Stimulated activated CD8-positive, alpha-beta memory T cell treated with anti-CD3 and anti-CD28 coated beads, Interleukin-12 subunit alpha, Interleukin-12 subunit beta, amount 100 ng/mL, for 4 hours (primary cell): ENCODE data around the gene CCNJ.

Experiments
- DNase-seq: peaks from one replicate; pipeline ENCODE4 v3.0.0-alpha.2; 2020; ENCODE audit warnings: low read depth

Gene CCNJ

GRCh38 chr10:96056787-96057186 lies 13.4 kb downstream of the CCNJ start:
- no peak for DNase-seq

GRCh38 chr10:96061232-96061631 lies 17.8 kb downstream of the CCNJ start:
- DNase-seq: no peak

GRCh38 chr10:96072674-96073073 lies 29.3 kb downstream of the CCNJ start:
- no peak for DNase-seq

GRCh38 chr10:96073722-96074121 lies 30.3 kb downstream of the CCNJ start:
- DNase-seq: no peak

GRCh38 chr10:96074776-96075175 lies 31.4 kb downstream of the CCNJ start:
- DNase-seq: no peak

- no peak for DNase-seq
These were observed 32.6 kb downstream of the CCNJ start for GRCh38 chr10:96075977-96076376.

- no peak for DNase-seq
These were observed 33.8 kb downstream of the CCNJ start for GRCh38 chr10:96077156-96077555.

GRCh38 chr10:96082153-96082552 lies 38.8 kb downstream of the CCNJ start:
- DNase-seq: no peak

- no peak for DNase-seq
These were observed 39.4 kb downstream of the CCNJ start for GRCh38 chr10:96082748-96083147.

- no peak for DNase-seq
These were observed 45.7 kb downstream of the CCNJ start for GRCh38 chr10:96089116-96089515.

GRCh38 chr10:96089670-96090462 lies 46.5 kb downstream of the CCNJ start:
- peak; percentile 85 for DNase-seq

- DNase-seq: no peak
These were observed 47.0 kb downstream of the CCNJ start for GRCh38 chr10:96090463-96090800.

GRCh38 chr10:96092999-96093767 lies 49.8 kb downstream of the CCNJ start:
- DNase-seq: no peak

GRCh38 chr10:96093948-96094347 lies 50.6 kb downstream of the CCNJ start:
- DNase-seq: no peak

- no peak for DNase-seq
These were observed 53.6 kb downstream of the CCNJ start for GRCh38 chr10:96096958-96097357.

GRCh38 chr10:96097865-96098264 lies 54.5 kb downstream of the CCNJ start:
- DNase-seq: no peak

GRCh38 chr10:96107623-96108038 lies 64.2 kb downstream of the CCNJ start:
- DNase-seq: no peak
